GM12874 (cell line): ENCODE data around the gene EXOC4.

ENCODE experiments used
- TF ChIP-seq, protein P1 (sequence below): IDR thresholded peaks from 2 replicates; pipeline ENCODE4 v1.5.1; 2011; ENCODE audit warnings: low read depth, mild to moderate bottlenecking, control low read depth, low read length, moderate library complexity; ENCODE audit not compliant: insufficient read depth

Gene EXOC4

DNA sequence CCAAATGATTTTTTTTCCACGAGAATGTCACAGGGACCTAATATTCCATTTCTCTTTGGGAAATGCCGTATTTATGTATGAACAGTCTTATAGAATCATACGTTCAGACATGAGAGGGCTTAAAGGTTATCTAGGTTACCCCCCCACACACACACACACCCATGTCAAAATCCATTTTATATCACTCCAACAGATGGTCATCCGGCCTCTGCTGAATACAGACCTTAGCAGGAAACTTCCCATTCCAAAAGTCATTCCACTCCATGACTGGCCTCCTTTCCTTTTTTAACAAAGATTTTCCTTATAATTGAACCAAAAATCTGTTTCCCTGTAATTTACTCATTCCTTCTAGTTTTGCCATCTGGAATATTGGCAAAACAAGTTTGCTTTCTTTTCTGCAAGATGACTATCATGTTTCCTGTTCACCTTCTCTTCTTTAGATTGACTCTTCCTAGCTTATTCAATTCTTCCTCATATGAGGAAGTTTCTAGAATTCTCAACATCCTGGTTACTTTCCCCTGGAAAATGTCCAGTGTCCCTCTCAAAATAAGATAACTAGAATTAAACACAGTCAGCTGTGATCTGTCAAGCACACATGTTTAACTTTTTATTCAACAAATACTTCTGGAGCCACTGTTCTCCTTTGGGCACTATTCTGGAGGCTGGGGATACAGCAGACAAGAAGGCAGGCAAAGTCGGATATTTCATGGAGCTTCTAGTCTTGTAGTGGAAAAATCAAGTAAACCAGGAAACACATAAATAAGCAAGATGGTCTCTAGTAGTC, 597.8 kb downstream of the EXOC4 start:
- TF ChIP-seq, protein P1, sequence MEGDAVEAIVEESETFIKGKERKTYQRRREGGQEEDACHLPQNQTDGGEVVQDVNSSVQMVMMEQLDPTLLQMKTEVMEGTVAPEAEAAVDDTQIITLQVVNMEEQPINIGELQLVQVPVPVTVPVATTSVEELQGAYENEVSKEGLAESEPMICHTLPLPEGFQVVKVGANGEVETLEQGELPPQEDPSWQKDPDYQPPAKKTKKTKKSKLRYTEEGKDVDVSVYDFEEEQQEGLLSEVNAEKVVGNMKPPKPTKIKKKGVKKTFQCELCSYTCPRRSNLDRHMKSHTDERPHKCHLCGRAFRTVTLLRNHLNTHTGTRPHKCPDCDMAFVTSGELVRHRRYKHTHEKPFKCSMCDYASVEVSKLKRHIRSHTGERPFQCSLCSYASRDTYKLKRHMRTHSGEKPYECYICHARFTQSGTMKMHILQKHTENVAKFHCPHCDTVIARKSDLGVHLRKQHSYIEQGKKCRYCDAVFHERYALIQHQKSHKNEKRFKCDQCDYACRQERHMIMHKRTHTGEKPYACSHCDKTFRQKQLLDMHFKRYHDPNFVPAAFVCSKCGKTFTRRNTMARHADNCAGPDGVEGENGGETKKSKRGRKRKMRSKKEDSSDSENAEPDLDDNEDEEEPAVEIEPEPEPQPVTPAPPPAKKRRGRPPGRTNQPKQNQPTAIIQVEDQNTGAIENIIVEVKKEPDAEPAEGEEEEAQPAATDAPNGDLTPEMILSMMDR: no peak

DNA sequence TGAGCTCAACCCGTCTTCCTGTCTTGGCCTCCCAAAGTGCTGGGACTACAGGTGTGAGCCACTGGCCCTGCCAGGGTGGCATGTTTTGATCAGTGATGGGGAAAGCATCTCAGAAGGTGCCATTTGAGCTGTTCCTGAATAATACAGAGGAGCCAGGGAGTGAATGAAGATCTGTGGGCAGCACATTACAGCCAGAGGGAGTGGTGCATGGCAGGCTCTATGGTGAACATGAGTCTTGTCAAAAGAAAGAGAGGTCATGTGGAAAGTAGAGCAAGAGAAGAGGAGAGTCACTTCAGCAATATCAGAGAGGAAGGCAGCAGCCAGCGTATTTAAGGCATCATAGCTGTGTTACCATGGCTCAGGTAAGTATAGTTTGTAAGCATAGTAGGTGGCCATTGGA, 598.5 kb downstream of the EXOC4 start:
- TF ChIP-seq, protein P1: no peak

DNA sequence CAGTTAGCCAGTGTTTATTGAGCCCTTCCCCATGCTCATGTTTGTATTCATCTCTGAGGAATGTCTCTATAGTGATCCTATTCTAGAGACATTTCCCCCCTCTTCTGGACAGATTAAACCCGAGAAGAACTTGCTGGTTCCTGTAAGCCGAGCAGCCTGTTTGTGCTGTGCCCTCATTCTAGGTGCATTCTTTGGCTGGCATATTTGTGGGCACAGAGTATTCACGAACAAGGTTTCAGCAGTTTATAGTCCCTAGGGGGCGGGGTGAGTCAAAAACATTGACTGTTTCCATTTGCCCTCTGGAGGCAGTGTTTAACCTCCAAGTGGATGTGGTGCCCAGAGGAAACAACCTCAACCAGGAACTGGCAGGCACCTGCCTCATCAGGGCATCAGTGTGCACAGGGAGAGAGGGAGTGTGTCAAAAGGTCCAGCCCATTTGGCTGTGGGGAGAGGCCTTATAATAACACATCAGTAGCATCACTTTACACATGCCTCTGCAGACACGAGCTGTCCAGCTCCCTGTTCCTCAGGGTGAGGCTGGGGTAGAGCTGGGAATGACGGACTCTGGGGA, 600.9 kb downstream of the EXOC4 start:
- TF ChIP-seq, protein P1: peak; percentile 57

DNA sequence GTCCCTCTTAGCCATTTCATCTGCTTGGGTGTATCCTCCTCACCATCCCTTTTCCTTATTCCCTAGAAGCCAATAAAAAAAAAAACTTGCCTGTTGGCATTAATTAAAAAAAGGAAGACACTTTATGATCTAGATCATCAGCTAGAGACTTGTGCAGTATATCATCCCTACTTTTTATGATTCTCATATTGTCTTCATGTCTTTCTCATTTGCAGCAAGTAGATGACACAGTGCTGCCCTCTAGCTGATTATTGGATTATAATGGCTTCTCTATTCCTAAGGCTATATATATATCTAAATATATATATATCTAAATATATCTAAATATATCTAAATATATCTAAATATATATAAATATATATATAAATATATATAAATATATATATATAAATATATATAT, 601.9 kb downstream of the EXOC4 start:
- TF ChIP-seq, protein P1: no peak

DNA sequence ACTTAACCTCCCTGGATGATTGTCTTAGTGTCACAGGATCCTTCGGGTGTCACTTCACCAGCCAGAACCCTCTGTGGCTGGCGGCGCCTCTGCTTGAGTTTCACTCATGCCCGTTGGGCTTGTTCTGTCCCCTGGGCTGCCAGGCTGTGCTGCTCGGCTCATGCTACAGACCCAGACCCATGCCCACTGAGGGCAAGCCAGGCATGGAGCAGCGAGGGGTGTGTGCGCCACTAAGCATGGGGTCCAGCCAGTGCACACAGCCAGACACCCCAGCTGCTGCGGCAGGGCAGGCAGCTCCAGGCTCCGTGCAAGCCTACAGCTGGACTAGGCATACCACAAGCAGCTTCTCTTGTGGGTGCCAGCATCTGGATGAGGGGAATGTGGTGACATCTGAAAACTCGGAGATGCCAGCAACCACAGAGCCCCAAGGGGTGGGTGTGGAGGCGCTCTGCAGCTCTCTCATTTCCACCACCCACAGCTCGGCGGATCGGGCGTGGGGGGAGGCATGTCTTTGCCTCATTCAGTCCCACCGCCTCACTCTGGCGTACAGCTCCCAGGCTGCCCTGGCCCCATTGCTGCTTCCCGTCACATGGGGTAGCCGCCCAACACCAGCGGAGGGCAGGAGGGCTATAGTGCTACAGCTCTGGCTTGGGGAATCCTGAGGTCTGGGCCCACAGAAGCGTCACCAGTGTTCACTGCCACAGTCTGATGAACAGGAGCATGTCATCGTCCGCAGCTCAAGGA, 604.7 kb downstream of the EXOC4 start:
- TF ChIP-seq, protein P1: no peak

DNA sequence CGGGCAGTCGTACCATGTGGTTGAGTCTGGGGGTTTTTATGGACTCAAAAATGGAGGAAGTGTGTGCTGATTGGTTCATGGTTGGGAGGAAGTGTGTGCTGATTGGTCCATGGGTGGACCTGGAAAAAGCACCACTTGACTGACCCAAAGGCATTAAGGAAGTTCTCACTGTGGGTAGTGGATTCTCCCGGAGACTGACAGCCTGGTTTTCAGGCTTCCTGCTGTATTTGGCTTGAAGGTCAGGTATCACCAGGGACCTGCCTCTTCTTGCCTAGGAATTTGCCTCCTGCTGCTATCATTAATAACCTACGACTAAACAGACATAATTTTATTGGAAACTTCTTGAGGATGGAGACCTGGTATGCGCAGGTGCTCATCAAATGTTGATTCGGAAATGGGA, 605.4 kb downstream of the EXOC4 start:
- TF ChIP-seq, protein P1: no peak

DNA sequence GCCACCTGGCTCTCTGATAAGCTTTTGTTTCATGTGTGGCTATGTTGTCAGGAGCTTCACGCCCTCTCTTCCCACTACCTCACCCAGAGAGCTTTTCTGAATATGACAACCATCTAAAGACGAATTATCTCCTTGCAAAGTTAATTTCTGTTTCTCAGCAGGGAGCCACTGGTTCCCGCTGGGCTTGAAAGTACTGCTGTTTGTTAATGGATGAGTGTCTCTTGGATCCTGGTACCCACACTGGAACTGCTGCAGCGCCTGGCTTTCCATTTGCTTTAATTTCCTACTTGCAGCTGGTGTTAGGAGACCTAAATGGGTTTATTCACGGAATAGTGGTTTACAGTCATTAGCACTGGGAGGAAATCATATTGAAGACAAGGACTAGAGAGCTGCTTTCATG, 606.4 kb downstream of the EXOC4 start:
- TF ChIP-seq, protein P1: no peak
